HG03565 (cell line): Measurements from ENCODE around the gene SASH1.

Experiments used
- ATAC-seq: cut with Tn5 transposase; IDR thresholded peaks from one replicate; pipeline ENCODE4 v1.9.1; 2021; ENCODE audit warnings: mild to moderate bottlenecking, moderate library complexity; ENCODE audit not compliant: unreplicated experiment

Gene SASH1

DNA sequence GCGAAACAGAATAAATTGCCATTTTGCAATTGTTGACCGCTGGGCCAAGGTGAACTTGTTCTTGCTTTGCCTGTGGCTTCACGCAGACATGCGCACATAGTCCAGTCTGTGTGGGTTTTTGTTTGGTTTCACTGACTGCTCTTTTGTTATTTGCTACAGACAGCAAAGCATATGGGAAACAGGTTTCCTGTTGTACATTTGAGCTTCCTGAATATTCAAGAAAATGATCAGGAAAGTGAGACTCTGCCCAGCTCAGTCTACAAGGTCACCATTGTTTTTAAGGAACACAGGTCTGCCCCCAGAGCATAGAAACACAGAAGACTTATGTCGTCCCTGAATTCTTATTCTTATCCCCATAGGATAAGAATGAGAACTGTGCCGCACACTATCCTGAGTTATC lies 55.6 kb downstream of the SASH1 start:
- no peak for ATAC-seq

DNA sequence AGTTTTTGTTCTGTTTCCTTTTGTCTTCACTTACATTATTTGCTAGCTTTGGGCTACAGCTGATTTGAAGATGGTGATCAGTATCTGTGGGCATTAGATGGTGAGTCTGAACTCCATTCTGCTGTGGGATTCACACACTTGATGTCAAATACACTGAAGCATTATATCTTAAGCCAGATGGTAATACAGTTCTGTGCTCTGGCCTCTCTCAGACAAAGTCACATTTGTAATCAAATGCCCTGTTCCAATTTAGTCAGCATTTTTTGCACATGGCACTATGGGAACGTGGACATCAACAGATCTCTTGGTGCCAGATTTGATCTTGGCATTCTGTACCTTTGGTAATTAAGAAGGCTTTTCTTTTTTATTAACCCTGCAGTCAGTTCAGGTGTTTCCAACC lies 56.0 kb downstream of the SASH1 start:
- no peak for ATAC-seq

- ATAC-seq = no peak
Measured at GRCh38 chr6:148401571-148401970, 58.9 kb downstream of the SASH1 start.

- ATAC-seq = no peak
Measured at GRCh38 chr6:148404456-148405054, 61.9 kb downstream of the SASH1 start.

GRCh38 chr6:148405894-148406293 lies 63.3 kb downstream of the SASH1 start:
- no peak for ATAC-seq

- ATAC-seq = no peak
Measured at GRCh38 chr6:148406579-148407371, 64.1 kb downstream of the SASH1 start.

- ATAC-seq = no peak
Measured at GRCh38 chr6:148407372-148407771, 64.7 kb downstream of the SASH1 start.

DNA sequence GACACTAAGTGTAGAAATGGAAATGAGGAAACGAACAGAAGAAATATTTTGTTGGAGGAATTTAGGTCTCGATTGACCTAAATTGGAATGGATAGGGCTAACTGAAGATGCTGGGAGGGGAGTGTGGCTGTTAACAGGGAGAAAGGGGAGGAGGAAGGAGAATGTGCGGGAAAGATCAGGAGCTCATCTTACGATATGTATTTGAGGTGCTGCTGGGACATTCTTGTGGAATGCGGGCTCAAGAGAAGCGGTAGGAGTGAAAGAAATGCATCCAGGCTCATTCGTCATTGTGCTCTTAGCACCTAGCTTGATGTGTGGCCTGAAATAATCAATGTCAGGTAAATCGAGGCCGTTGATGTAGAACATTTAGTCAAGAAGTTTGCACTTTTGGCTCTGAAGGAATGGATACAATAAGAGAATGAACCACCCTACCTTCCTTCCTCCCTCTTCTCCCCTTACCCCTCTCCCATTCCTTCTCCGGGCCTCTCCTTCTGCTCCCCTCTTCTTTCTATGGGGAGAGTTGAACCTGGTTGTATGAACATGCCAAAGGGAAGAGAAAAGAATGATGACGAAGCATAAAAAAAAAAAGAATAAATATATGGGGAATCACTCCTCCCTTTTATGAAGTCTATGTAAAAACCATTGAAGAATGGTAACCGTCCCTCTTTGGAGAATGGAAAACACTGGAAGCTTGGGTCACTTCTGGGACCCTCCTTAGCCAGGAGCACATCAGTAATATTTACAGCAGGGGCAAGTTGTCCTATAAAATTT lies 70.9 kb downstream of the SASH1 start:
- ATAC-seq = no peak

- ATAC-seq = no peak
Measured at GRCh38 chr6:148414092-148414489, 71.5 kb downstream of the SASH1 start.

DNA sequence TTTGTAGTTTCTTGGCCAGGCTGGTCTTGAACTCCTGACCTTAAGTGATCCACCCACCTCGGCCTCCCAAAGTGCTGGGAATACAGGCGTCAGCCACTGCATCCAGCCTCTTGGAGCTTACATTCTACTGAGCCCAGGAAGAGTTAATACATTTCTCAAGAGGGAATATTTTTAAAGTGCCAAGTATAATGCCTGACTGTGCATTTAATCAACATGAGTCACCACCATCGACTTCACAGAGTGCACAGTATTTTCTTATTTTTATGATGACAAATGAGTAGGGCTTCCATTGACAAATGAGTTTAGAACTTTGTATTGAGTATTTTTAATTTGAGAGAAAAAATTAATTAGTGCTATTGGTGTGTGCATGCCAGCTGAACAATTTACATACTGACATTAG lies 72.2 kb downstream of the SASH1 start:
- no peak for ATAC-seq

- ATAC-seq = no peak
Measured at GRCh38 chr6:148415511-148416260, 73.0 kb downstream of the SASH1 start.

GRCh38 chr6:148416330-148416965 lies 73.8 kb downstream of the SASH1 start:
- no peak for ATAC-seq

DNA sequence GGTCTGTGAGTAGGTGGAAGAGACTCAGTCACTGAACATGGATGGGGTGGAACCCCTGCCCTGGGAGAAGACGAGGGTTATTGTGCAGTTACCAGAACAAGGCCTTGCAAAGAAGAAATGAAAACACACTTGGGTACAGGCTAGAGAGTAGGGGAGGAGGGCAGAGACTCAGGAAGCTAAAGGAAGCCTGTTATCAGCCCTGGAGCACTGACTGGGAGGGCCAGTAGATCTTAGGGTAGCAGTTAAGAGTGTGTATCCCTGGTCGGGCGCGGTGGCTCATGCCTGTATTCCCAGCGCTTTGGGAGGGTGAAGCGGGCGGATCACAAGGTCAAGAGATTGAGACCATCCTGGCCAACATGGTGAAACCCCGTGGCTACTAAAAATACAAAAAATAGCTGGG lies 74.4 kb downstream of the SASH1 start:
- ATAC-seq = no peak

DNA sequence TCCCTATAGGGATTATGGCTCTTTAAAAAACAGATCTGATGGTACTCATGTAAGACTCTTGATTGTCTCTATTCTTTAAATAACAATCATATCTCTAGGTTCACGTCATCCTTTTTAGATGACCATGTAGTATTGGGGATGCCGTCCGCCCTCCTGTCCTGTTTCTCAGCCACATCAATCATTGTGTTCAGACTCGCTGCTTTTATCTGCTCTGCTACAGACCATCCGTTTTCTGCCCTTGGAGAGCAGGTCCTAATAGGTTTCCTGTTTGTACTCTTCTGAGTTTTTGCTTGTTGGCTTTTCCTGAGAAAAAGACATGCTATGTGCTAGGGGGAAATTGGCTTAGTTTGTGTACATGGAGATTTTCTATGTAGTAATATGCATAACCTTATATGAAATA lies 76.8 kb downstream of the SASH1 start:
- ATAC-seq = no peak

GRCh38 chr6:148422085-148422484 lies 79.4 kb downstream of the SASH1 start:
- no peak for ATAC-seq

- no peak for ATAC-seq
Measured at GRCh38 chr6:148423133-148423532, 80.5 kb downstream of the SASH1 start.

DNA sequence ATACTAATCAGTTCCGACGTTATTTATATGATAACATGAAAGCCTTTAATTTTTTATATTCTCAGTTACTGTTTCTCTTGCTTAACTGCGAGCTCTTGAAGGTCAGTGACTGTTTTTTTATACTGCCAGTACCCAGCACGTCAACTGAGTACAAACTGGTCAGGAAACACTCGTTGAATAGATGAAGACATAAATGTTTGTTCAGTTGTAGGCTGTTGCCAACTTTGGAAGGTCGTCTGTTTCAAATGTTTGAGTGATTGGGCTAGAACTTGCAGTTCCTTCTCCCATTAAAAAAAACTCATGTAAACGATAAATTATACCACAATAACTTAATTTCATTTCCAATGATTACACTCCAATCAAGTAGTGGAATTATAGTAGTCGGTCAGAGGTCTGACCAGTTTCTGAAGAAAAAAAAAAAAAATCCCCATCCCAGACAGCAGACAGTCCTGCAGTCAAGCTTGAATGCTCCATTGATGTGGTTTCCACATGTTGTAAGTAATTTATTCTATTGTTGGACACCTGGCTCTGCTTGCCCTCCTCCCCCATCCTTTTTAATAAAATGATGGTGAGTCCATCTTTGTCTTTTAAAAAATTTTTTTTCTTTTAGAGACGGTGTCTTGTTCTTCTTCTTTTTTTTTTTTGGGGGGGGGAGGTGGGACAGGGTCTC lies 81.1 kb downstream of the SASH1 start:
- ATAC-seq = no peak

GRCh38 chr6:148425443-148425842 lies 82.8 kb downstream of the SASH1 start:
- no peak for ATAC-seq

DNA sequence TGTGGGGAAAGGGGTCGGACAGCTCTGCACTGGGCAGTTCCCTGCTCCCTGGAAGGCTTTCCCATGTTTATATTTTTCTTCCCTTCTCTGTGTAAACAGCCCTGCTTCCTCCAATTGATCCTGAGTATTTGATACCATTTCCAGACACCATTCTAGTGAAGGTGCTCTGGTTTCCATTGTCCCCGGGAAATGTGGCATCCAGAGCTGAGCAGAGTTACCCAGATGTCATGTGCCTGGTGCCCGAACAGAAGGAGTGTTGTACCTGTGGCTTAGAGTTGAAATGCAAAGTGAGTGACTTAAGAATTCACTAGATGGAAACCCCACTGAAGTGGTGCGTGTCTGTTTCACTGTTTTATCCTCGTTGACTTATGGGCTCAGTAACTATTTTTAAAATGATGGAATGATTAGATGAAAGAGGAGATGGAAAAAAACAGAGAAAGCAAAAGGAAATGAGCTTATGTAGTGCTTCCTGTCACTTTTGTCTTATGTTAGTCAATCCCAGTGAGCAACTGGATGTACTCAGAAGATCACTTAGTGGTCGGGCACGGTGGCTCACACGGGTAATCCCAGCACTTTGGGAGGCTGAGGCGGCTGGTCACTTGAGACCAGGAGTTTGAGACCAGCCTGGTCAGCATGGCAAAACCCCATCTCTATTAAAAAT lies 83.8 kb downstream of the SASH1 start:
- no peak for ATAC-seq

GRCh38 chr6:148427333-148427732 lies 84.7 kb downstream of the SASH1 start:
- no peak for ATAC-seq
